Skeletal muscle satellite cell (primary cell): ENCODE results near the gene SEC16B.

Experiments
- H3K27me3 ChIP-seq: 2 replicates; pipeline ENCODE4 v1.7.0; 2013; ENCODE audit warnings: low read length; ENCODE audit not compliant: control insufficient read depth, insufficient read depth
- H3K36me3 ChIP-seq: 2 replicates; pipeline ENCODE4 v1.7.0; 2013; ENCODE audit warnings: mild to moderate bottlenecking, control low read depth, low read length; ENCODE audit not compliant: insufficient read depth
- H3K4me1 ChIP-seq: 2 replicates; pipeline ENCODE4 v1.7.0; 2013; ENCODE audit warnings: low read length; ENCODE audit not compliant: control insufficient read depth, insufficient read depth
- H3K4me2 ChIP-seq: 2 replicates; pipeline ENCODE4 v1.7.0; 2013; ENCODE audit warnings: mild to moderate bottlenecking, low read length
- H3K4me3 ChIP-seq: 2 replicates; pipeline ENCODE4 v1.7.0; 2013; ENCODE audit warnings: low read length
- H3K9ac ChIP-seq: 2 replicates; pipeline ENCODE4 v1.7.0; 2013; ENCODE audit warnings: mild to moderate bottlenecking, low read depth, low read length, moderate library complexity
- H3K9me3 ChIP-seq: replicated peaks from 2 replicates; pipeline ENCODE4 v1.7.0; 2013; ENCODE audit warnings: mild to moderate bottlenecking, control low read depth, low read length

The SEC16B gene

GRCh38 chr1:177954076-177954475 lies 15.8 kb downstream of the SEC16B start:
- H3K36me3 ChIP-seq: no peaks in the 10 kb centered on the region
- H3K4me2 ChIP-seq: no peak overlapping the region
- no peak overlapping the region for H3K4me3 ChIP-seq
- H3K9me3 ChIP-seq: no peaks in the 10 kb centered on the region
- no peaks in the 10 kb centered on the region for H3K27me3 ChIP-seq
- H3K4me1 ChIP-seq: no peaks in the 10 kb centered on the region
- no peak overlapping the region for H3K9ac ChIP-seq

GRCh38 chr1:177953549-177953948 lies 16.3 kb downstream of the SEC16B start:
- Histone ChIP-seq H3K9ac (no peak overlapping the region), H3K27me3 (no peaks in the 10 kb centered on the region), H3K9me3 (no peaks in the 10 kb centered on the region), H3K4me3 (no peak overlapping the region), H3K4me2 (no peak overlapping the region), H3K4me1 (no peaks in the 10 kb centered on the region), H3K36me3 (no peaks in the 10 kb centered on the region)

GRCh38 chr1:177952691-177953090 lies 17.2 kb downstream of the SEC16B start:
- Histone ChIP-seq H3K9ac (no peak overlapping the region), H3K4me1 (no peaks in the 10 kb centered on the region), H3K4me2 (no peak overlapping the region), H3K36me3 (no peaks in the 10 kb centered on the region), H3K9me3 (no peaks in the 10 kb centered on the region), H3K4me3 (no peak overlapping the region), H3K27me3 (no peaks in the 10 kb centered on the region)

- no peaks in the 10 kb centered on the region for H3K27me3 ChIP-seq
- no peak overlapping the region for H3K9ac ChIP-seq
- H3K4me1 ChIP-seq: no peaks in the 10 kb centered on the region
- H3K4me2 ChIP-seq: no peak overlapping the region
- H3K4me3 ChIP-seq: no peak overlapping the region
- H3K36me3 ChIP-seq: no peaks in the 10 kb centered on the region
- no peaks in the 10 kb centered on the region for H3K9me3 ChIP-seq
Measured at GRCh38 chr1:177952249-177952648, 17.6 kb downstream of the SEC16B start.

- Histone ChIP-seq H3K4me1 (no peaks in the 10 kb centered on the region), H3K36me3 (no peaks in the 10 kb centered on the region), H3K27me3 (no peaks in the 10 kb centered on the region), H3K4me2 (no peak overlapping the region), H3K9me3 (no peaks in the 10 kb centered on the region), H3K9ac (no peak overlapping the region), H3K4me3 (no peak overlapping the region)
Measured at GRCh38 chr1:177950506-177950905, 19.4 kb downstream of the SEC16B start.

GRCh38 chr1:177948336-177948972 lies 21.4 kb downstream of the SEC16B start:
- no peaks in the 10 kb centered on the region for H3K27me3 ChIP-seq
- no peaks in the 10 kb centered on the region for H3K4me1 ChIP-seq
- H3K36me3 ChIP-seq: no peaks in the 10 kb centered on the region
- H3K9me3 ChIP-seq: no peaks in the 10 kb centered on the region
- H3K9ac ChIP-seq: no peak overlapping the region
- no peak overlapping the region for H3K4me2 ChIP-seq
- H3K4me3 ChIP-seq: no peak overlapping the region

GRCh38 chr1:177947623-177948022 lies 22.2 kb downstream of the SEC16B start:
- Histone ChIP-seq H3K4me1 (no peaks in the 10 kb centered on the region), H3K9me3 (no peaks in the 10 kb centered on the region), H3K9ac (no peak overlapping the region), H3K4me3 (no peak overlapping the region), H3K27me3 (no peaks in the 10 kb centered on the region), H3K4me2 (no peak overlapping the region), H3K36me3 (no peaks in the 10 kb centered on the region)

GRCh38 chr1:177945943-177946650 lies 23.8 kb downstream of the SEC16B start:
- H3K9me3 ChIP-seq: no peaks in the 10 kb centered on the region
- no peak overlapping the region for H3K9ac ChIP-seq
- H3K36me3 ChIP-seq: no peaks in the 10 kb centered on the region
- no peaks in the 10 kb centered on the region for H3K27me3 ChIP-seq
- no peak overlapping the region for H3K4me3 ChIP-seq
- H3K4me2 ChIP-seq: no peak overlapping the region
- no peaks in the 10 kb centered on the region for H3K4me1 ChIP-seq

GRCh38 chr1:177944016-177944949 lies 25.6 kb downstream of the SEC16B start:
- Histone ChIP-seq H3K9ac (no peak overlapping the region), H3K36me3 (no peaks in the 10 kb centered on the region), H3K9me3 (no peaks in the 10 kb centered on the region), H3K4me2 (no peak overlapping the region), H3K4me3 (no peak overlapping the region), H3K4me1 (no peaks in the 10 kb centered on the region), H3K27me3 (no peaks in the 10 kb centered on the region)

GRCh38 chr1:177941976-177942375 lies 27.9 kb downstream of the SEC16B start:
- H3K9me3 ChIP-seq: no peaks in the 10 kb centered on the region
- no peaks in the 10 kb centered on the region for H3K27me3 ChIP-seq
- no peaks in the 10 kb centered on the region for H3K4me1 ChIP-seq
- no peaks in the 10 kb centered on the region for H3K36me3 ChIP-seq
- no peak overlapping the region for H3K4me3 ChIP-seq
- no peak overlapping the region for H3K4me2 ChIP-seq
- H3K9ac ChIP-seq: no peak overlapping the region

- Histone ChIP-seq H3K4me3 (no peak overlapping the region), H3K9me3 (no peaks in the 10 kb centered on the region), H3K27me3 (no peaks in the 10 kb centered on the region), H3K36me3 (no peaks in the 10 kb centered on the region), H3K9ac (no peak overlapping the region), H3K4me1 (no peaks in the 10 kb centered on the region), H3K4me2 (no peak overlapping the region)
Measured at GRCh38 chr1:177940682-177941081, 29.2 kb downstream of the SEC16B start.
